ENCODE data around the gene CCT8L2.
"Not testable (repeated sequence)": the region's sequence is repeated elsewhere in the genome, so short reads cannot be mapped to it uniquely, and the experiment has no call there.

The CCT8L2 gene, protein sequence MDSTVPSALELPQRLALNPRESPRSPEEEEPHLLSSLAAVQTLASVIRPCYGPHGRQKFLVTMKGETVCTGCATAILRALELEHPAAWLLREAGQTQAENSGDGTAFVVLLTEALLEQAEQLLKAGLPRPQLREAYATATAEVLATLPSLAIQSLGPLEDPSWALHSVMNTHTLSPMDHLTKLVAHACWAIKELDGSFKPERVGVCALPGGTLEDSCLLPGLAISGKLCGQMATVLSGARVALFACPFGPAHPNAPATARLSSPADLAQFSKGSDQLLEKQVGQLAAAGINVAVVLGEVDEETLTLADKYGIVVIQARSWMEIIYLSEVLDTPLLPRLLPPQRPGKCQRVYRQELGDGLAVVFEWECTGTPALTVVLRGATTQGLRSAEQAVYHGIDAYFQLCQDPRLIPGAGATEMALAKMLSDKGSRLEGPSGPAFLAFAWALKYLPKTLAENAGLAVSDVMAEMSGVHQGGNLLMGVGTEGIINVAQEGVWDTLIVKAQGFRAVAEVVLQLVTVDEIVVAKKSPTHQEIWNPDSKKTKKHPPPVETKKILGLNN

DNA sequence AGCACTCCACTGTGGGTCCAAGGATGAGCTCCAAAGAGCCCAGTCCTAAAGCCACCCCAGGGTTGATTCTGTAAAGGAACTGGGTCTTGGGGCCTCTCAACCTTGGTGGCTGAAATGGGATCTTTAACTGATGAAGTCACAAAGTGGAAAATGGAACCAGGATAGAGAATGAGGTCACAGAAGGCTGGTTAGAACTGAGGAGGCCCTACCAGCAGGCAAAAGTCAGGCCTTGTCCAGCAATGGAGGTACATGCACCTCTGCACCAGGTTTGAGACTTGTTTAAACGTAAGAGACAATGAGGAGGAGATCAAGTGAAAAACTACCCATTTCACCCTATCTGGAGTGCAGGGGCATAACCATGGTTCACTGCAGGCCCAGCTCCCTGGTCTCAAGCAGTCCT, at the start of gene CCT8L2:
Gene CCT8L2, minus strand, starts transcription at position 101 of the 400 bp plus-strand sequence. CDS start 260 bp downstream, outside the sequence.
- DNase-seq: not testable (repeated sequence)

DNA sequence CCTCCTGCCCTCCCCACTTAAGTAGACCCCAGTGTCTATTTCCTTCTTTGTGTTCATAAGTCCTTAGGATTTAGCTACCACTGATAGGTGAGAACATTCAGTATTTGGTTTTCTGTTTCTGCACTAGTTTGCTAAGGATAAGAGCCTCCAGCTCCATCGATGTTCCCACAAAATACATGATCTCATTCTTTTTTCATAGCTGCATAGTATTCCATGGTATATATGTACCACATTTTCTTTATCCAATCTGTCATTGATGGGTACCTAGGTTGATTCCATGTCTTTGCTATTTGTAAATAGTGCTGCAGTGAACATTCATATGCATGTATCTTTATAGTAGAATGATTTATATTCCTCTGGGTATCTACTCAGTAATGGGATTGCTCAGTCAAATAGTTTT, 42.8 kb upstream of the CCT8L2 start:
- DNase-seq: not testable (repeated sequence)

DNA sequence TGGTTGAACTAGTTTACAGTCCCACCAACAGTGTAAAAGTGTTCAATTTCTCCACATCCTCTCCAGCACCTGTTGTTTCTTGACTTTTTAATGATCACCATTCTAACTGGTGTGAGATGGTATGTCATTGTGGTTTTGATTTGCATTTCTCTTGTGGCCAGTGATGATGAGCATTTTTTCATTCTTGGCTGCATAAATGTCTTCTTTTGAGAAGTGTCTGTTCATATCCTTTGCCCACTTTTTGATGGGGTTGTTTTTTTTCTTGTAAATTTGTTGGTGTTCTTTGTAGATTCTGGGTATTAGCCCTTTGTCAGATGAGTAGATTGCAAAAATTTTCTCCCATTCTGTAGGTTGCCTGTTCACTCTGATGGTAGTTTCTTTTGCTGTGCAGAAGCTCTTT, 41.5 kb upstream of the CCT8L2 start:
- not testable (repeated sequence) for DNase-seq

DNA sequence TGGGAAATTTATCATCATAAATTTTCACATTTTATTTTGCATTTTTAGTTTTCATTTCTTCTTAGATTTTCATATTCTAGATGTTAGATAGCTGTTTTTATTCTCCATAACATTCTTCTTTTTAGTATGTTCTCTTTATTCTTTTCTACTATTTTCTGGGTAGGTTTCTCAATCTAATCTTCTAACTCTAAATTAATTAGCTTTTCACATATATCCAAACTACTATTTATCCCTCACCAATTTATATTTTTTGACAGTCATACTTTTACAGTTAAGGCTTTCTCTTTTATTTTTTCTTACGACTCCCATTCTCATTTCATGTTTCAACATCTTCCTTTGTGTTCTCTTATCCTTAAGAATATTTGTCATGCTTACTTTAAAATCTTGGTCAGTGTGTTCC, 35.9 kb upstream of the CCT8L2 start:
- not testable (repeated sequence) for DNase-seq

DNA sequence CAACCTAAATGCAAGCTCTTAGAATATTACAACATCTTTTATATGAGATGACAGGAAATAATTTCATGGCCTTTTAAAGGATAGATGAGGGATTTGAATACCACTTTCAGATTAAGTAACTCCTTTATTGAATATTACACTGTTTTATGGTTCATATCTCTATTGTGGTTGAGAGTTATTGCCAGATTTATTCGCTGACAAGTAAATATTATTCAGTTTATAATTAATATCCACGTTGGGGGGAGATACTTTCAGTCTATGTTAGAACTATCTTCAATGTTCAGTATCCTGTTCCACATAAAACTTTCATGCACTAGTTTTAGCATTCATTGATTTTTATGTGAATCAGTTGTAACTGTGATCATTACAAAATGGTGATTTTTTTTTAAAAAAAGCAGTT, 32.4 kb upstream of the CCT8L2 start:
- DNase-seq: not testable (repeated sequence)

DNA sequence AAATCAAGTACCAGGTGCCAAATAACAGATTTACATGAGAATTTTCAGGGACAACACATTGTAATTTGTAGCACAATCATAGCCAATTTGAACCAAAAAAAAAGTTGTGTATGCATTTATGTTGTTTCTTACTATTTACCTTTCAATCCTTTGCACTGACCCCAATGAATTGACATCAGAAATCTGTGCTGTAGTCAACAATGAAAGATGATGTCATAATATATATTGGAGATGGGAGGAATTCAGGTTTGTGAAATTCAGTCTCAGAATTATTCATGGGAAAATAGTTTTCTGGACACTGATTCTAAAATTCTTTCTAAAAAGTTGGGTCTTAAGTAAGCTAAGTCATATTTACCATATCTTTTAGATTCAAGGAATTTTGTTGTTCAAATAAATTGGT, 31.0 kb upstream of the CCT8L2 start:
- not testable (repeated sequence) for DNase-seq

DNA sequence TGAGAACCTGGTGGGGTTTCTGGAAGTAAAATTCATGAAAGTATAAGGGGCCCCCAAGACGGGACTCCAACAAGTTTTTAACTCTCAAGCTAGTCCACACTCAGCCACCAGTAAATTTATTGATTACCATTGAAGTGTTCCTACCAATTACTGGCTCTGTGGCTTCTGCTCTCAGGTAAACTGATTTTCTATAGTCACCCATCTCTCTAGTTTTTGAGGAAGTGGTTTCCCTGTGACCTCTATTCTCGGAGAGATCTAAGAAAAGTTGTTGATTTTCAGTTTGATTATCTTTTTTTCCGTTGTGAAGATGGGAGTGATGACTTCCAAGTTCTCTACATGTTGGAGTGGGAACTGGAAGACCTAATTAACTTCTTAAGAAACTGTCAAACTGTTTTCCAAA, 24.9 kb upstream of the CCT8L2 start:
- not testable (repeated sequence) for DNase-seq

DNA sequence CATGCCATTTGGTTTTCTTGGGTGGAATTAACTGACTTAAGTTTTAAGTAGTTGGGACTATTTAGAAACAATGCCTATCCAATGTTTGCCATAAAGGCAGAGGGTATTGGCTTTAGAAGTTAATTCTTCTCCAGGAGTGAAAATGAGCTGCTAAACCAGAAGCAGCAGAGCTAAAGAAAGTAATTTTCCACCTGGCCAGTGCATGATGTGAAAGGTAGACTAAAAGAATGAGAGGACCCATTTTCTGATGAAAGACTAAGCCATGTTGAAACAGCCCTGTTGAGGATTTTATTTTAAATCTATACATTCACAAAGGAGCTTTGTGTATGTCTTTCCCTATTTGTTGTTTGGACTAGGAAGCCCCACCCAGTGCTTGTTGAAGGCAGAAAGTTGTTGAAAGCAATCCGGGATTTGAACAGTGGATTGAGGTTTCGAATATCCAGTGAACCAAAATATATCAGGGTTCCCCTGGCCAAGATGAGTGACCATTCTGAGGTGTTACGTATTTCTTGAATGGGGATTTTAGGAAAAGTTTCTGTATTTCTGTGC, 23.9 kb upstream of the CCT8L2 start:
- not testable (repeated sequence) for DNase-seq

DNA sequence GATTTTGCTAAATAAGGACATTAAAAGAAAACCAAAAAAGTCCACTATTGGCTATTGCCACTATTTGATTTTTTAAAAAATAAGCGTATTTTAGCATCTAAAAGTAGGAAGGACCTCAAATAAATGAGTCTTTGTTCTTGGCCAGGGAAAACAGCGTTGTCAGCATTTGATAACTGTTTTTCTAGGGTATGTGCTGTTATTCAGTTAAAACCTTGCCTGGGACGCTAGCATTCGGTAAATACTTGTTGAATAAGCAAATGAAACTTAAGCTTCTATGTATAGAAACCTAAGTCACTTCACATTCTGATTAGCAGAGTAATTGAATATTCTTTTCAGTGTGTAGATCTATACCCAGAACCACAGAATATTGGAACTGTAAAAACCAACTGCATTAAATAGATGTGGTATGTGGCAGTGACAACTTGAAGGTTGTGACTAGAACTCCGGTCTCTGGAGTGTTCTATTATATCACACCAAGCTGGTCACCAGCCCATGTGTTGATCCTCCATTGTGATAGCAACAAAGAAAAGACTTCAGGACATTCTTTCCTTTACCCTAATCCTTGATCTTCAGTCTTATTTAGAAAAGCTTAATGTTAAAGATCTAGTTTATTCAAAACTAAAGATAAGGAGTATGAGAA, 23.1 kb upstream of the CCT8L2 start:
- DNase-seq: not testable (repeated sequence)

DNA sequence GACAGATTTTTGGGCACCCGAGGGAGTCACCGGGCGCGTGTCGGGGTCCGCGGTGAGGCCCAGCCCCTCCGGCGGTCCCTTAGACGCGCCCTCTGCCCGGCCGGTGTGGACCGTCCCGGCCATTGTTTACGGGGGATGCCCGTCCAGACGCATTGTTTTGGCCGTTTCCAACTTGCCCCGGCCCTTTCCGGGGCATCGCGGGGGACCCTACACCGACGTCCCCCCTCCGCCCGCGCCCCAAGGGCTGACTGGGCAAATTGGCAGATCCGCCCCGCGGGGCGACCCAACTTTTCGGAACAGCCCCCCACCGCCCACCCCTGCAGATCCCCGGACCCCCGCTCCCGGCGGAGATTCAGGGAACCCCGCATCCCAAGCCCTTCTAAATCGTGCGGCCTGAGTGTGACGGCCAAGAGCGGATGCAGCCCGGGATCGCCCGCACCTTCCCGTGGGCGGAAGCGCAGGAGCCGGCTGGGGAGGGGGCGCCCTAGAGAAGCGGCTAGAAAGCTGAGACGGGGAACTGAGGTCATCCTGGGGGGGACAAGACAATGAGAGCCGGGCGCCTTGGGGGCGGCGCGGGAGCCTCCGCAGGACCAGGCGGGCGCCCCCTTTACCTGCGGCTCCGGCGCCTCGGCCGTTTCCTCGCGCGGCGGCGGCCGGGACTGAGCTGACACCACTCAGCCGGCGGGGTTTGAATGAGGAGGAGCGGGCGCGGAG, 17.1 kb upstream of the CCT8L2 start:
- no peak for DNase-seq

DNA sequence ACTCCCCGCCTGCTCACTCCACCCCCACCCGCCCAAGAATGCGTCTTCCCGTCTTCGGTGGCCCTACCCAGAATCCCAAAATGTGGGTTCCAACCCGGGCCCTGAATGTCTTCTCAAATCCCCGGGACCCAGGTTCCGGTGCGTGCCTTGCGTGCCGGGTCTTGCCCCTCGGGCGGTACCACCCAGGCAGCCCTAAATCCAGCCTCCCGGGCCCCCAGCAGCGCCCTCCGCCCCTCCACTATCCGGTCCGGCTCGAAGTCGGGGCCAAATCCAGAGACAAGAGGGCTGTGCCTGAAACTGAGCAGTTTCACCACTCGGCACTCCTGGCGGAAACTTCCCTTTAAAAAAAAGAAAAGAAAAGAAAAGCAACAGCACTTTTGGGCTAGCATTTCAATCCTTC, 16.3 kb upstream of the CCT8L2 start:
- DNase-seq: no peak

DNA sequence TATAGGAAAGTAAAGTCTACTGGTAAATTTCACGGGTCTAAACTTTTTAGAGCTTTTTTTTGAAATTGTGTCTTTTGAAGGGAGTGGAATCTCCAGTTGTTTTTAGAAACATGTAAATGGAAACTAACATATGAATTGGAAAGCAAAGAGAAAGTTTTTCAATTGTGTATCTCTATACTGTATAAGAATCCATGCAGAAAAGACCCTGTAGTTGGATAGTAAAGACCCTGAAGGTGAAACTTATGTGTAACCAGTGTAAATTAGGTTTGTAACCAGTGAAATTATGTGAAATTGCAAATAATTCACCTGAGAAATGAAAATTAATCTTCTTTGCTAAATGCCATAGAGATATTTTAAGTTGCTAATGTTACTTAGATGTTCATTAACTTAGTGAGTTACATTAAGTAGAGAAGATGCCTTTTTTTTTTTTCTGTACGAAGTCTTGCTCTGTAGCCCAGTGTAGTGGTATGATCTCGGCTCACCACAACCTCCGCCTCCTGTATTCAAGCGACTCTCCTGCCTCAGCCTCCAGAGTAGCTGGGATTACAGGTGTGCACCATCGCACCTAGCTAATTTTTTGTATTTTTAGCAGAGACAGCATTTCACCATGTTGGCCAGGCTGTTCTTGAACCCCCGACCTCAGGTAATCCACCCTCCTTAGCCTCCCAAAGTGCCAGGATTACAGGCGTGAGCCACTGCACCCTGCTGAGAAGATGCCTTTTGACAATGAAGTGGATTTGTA, 11.8 kb upstream of the CCT8L2 start:
- not testable (repeated sequence) for DNase-seq

DNA sequence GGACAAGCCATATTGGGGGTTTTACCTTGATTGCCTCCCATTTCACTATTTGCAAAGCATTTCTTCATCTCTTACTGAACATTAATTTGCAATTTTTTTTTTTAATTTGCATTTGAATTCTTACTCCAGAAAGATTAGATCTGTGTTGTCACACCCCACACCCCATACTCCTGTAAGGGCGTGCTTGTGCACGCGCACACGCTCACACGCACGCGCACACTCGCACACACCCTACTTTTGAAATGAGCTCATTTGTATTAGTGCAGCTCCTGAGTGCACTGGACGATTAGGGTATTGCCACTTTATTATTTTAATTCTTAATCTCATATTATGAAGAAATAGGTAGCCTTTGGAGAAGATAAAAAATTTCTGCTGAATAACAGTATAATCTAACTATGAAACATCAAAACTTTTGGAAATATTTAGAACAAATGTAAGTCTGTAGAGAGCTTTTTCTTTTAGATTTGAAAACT, 11.2 kb upstream of the CCT8L2 start:
- not testable (repeated sequence) for DNase-seq

DNA sequence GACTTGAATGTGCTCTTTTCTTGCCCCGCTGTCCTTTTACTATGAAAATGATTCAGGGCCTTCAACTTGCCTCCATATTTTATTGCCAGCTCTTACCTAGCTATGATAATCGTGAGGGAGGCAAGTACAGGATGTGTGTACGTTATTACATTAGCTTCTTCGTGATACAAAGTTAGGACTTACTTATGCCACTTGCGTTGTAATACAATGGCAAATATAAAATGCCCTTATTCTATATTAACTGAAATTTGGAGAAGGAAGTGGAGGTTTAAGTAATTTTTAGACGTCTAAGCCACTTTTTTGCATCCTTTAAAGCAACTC, 10.8 kb upstream of the CCT8L2 start:
- no peak for DNase-seq

DNA sequence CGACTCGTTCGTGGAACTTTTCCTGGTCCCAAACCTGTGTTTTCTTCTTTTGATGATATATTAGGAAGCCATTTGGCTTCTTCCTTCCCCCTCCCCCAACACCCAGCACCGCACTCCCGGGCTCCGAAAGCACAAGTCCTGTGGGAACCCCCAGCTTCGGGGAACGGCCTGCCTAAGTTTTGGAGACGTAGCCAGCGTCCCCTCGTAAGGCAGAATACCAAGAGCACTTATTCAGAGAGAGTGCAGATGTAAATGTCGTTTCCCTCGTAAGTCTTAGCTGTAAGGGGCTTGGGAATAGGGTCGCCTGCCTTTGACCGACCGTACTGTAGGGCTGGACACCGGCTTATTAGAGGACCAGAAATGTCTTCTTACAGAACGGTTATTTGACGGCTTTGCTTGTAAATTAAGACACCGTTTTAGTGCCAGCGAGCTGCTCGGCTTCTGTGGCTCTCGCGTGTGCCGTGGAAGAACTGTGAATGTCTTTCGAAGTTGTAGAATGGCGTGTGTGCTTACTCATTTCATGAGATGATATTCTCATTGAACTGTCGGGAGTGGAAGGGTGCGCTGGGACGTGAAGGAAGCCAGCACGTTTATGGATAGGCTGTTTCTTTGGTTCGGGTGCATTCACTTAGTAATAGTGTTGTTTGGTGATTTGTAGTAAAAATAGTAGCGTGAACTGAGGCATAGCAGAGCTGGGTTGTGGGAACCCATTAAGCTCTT, 10.3 kb upstream of the CCT8L2 start:
- not testable (repeated sequence) for DNase-seq

DNA sequence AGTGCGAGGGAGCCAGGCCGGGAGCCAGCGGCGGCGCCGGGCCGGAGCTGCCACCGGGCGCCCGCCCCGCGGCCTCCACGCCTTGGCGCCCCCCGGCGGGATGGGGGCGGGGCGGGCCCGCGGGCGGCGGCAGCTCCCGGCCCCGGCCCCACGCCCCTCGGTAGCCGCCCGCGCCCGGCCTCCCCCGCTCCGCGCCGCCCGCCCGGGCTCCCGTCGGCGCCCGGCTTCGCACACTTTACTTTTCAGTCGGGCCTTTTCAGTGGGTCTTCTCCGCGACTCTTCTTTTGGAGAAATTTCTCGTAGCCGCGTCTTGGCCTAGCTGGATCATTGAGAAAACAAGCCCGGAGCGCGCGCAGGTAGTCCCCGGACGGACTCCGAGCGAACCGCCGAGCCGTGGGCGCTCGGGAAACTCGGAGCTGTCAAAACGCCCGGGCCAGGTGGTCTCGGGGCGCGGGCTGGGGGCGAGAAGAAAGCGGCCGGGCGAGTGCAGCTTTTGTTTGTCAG, 9.7 kb upstream of the CCT8L2 start:
- not testable (repeated sequence) for DNase-seq

DNA sequence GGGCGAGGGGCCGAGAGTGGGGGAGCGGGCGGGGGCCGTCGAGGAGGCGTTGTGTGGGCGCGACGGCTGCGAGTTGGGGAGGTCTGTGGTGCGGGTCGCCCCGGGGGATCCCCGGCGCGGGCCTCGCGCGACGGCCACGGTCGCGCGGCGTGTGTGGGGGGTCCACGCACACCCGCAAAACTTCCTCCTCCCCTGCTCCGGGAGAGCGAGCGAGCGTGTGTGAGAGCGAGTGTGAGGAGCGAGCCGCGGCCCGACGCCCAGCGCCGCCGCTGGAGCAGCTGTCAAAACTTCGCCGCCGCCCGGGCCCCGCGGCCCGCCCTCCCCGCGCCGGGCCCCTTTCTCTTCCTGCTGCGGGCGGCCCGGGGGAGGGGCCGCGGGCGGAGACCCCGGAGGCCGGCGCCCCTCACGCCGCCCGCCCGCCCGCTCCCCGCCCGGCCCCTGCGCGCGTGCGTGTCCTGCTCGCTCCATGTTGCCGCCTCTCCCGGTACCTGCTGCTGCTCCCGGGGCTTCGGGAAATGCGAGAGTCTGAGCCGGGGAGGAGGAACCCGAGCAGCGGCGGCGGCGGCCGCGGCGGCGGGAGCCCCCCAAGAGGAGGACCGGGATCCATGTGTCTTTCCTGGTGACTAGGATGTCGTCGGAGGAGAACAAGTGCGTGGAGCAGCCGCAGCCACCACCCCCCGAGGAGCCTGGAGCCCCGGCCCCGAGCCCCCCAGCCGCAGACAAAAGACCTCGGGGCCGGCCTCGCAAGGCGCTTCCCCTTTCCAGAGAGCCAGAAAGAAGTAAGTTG, 9.0 kb upstream of the CCT8L2 start:
- no peak for DNase-seq

DNA sequence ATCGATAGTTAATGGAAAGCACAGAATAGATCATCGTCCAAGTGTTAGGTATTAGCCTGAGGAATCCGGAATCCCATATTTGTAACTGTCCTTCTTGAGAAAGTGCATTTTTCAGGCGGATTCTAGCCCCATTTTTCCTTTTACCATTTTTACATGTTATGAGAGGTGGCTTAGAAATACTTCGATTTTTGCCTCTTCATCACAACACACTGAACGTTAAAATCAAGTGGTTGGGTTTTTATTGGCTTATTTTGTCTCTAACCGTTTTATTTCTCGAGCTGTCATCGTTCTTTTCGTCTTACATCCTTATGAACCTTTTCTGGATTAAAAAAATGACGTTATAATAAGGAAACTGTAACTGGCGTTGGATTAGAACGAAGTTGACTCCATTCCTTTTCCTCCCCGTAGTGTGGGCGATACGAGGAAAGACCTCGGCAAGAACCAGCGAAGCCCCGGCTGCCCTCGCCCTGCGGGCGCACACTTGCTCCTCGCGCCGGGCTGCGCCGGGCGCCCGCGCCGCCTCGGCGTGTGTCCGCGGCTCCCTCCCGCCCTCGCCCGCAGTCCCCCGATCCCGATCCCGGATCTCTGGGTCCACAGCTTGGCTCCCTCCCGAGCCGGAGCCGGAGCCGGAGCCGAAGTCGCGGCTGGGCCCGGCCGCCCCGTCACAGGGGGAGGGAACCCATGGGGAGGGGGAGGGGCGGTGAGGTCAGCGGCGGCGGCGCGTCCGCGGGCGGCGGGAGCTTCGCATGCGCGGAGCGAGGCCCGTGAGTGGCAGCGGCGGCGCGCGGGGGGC, 8.2 kb upstream of the CCT8L2 start:
- not testable (repeated sequence) for DNase-seq

DNA sequence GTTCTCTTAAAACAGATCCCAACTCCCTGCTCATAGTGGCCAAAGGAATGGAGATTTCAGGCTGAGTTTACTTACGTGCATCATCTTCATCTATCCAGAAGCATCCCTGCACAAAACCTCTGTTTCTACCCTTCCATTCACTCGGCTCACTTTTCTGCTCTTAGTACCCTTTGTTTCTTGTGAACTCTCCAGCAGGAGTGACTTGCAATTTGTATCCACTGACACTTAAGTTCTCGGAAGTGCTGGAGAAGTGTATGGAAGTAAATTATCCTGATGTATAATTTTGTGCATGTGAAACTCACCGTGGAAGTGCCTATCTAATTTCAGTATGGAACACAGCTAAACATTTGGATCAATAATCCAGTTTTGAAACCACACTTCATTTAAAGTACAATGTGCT, 7.0 kb upstream of the CCT8L2 start:
- DNase-seq: not testable (repeated sequence)

DNA sequence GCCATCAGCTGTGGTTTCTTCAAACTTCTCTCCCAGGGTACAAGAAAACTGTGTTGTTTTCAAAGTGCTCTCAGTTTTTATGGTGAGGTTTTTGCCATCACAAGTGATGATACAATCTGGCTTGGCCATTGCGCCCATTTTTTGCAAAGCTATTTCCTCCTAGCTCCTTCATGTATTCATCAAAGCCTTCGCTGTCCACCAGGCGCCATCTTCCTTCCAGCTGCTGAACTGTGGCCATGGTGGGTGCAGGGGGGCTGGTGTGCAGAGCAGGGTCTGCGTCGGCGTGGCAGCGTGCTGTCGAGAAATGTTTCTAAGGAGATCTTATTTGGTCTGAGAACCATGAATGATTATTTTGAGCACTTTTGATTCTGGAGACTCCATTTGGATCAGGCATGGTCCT, 2.6 kb upstream of the CCT8L2 start:
- not testable (repeated sequence) for DNase-seq
